ENCODE data around the gene KCNJ11. TPM values are rescaled to one million over a fixed set of nuclear protein-coding genes. Genes with fewer than 3 reads are reported as not detected.
"Not testable (repeated sequence)": the region's sequence is repeated elsewhere in the genome, so short reads cannot be mapped to it uniquely, and the experiment has no call there.

KCNJ11 gene
- 0.25 and 0.35 TPM in 2 replicates for total RNA-seq

- no peak for DNase-seq (ENCODE audit: low read depth)
Measured at GRCh38 chr11:17388609-17389210, at the start of gene KCNJ11. Gene KCNJ11 (minus strand): TSS chr11:17388659. CDS start chr11:17388091, 568 bp downstream.

- no peak for DNase-seq (ENCODE audit: low read depth)
Measured at GRCh38 chr11:17437366-17437765, 48.9 kb upstream of the KCNJ11 start.

- DNase-seq (ENCODE audit: low read depth): no peak
Measured at GRCh38 chr11:17434108-17434507, 45.6 kb upstream of the KCNJ11 start.

GRCh38 chr11:17432002-17432401, 43.5 kb upstream of the KCNJ11 start:
- no peak for DNase-seq (ENCODE audit: low read depth)

- DNase-seq (ENCODE audit: low read depth): no peak
Measured at GRCh38 chr11:17431139-17431538, 42.7 kb upstream of the KCNJ11 start.

- DNase-seq (ENCODE audit: low read depth): no peak
Measured at GRCh38 chr11:17430616-17431015, 42.2 kb upstream of the KCNJ11 start.

- no peak for DNase-seq (ENCODE audit: low read depth)
Measured at GRCh38 chr11:17428925-17429324, 40.5 kb upstream of the KCNJ11 start.

- DNase-seq (ENCODE audit: low read depth): no peak
Measured at GRCh38 chr11:17428261-17428660, 39.8 kb upstream of the KCNJ11 start.

- DNase-seq (ENCODE audit: low read depth): not testable (repeated sequence)
Measured at GRCh38 chr11:17426233-17426632, 37.8 kb upstream of the KCNJ11 start.

GRCh38 chr11:17423533-17424310, 35.3 kb upstream of the KCNJ11 start:
- DNase-seq (ENCODE audit: low read depth): peak; percentile 11

- no peak for DNase-seq (ENCODE audit: low read depth)
Measured at GRCh38 chr11:17421781-17422180, 33.3 kb upstream of the KCNJ11 start.

- DNase-seq (ENCODE audit: low read depth): no peak
Measured at GRCh38 chr11:17418444-17419081, 30.1 kb upstream of the KCNJ11 start.

GRCh38 chr11:17416492-17416891, 28.0 kb upstream of the KCNJ11 start:
- no peak for DNase-seq (ENCODE audit: low read depth)

GRCh38 chr11:17415523-17416104, 27.2 kb upstream of the KCNJ11 start:
- DNase-seq (ENCODE audit: low read depth): no peak

- no peak for DNase-seq (ENCODE audit: low read depth)
Measured at GRCh38 chr11:17414992-17415391, 26.5 kb upstream of the KCNJ11 start.

GRCh38 chr11:17414317-17414737, 25.9 kb upstream of the KCNJ11 start:
- no peak for DNase-seq (ENCODE audit: low read depth)

GRCh38 chr11:17413414-17414316, 25.2 kb upstream of the KCNJ11 start:
- no peak for DNase-seq (ENCODE audit: low read depth)

GRCh38 chr11:17412488-17413180, 24.2 kb upstream of the KCNJ11 start:
- no peak for DNase-seq (ENCODE audit: low read depth)

GRCh38 chr11:17411418-17411817, 23.0 kb upstream of the KCNJ11 start:
- no peak for DNase-seq (ENCODE audit: low read depth)

GRCh38 chr11:17410606-17411379, 22.3 kb upstream of the KCNJ11 start:
- no peak for DNase-seq (ENCODE audit: low read depth)
